H9 (cell line): ENCODE data around the gene RABGAP1L. TPM values are rescaled to one million over a fixed set of nuclear protein-coding genes. Genes with fewer than 3 reads are reported as not detected.
"Not testable (repeated sequence)": the region's sequence is repeated elsewhere in the genome, so short reads cannot be mapped to it uniquely, and the experiment has no call there.

ENCODE experiments used
- DNase-seq: peaks from one replicate; pipeline ENCODE4 v3.0.0-alpha.2; 2017
- H2AFZ ChIP-seq: one replicate; pipeline ENCODE4 v1.6.1; 2013; ENCODE audit warnings: mild to moderate bottlenecking, low read length, control low read depth, moderate library complexity
- H2AK5ac ChIP-seq: 2 replicates; pipeline ENCODE4 v1.6.1; 2013; ENCODE audit warnings: low read length, control low read depth, mixed read lengths; ENCODE audit not compliant: insufficient read length
- H2BK120ac ChIP-seq: one replicate; pipeline ENCODE4 v1.6.1; 2013; ENCODE audit warnings: low read depth, mild to moderate bottlenecking, low read length, control low read depth, inconsistent platforms; ENCODE audit not compliant: poor library complexity, severe bottlenecking
- H2BK12ac ChIP-seq: 2 replicates; pipeline ENCODE4 v1.6.1; 2013; ENCODE audit warnings: low read length, control low read depth, mixed read lengths, low read depth; ENCODE audit not compliant: insufficient read length
- H2BK15ac ChIP-seq: 2 replicates; pipeline ENCODE4 v1.6.1; 2013; ENCODE audit warnings: low read depth, low read length, control low read depth
- H2BK20ac ChIP-seq: one replicate; pipeline ENCODE4 v1.6.1; 2013; ENCODE audit warnings: low read depth, mild to moderate bottlenecking, low read length, control low read depth, inconsistent platforms; ENCODE audit not compliant: poor library complexity, severe bottlenecking
- H2BK5ac ChIP-seq: 2 replicates; pipeline ENCODE4 v1.6.1; 2013; ENCODE audit warnings: low read length, control low read depth, mixed read lengths; ENCODE audit not compliant: insufficient read length
- H3K14ac ChIP-seq: 2 replicates; pipeline ENCODE4 v1.6.1; 2013; ENCODE audit warnings: low read length, control low read depth; ENCODE audit not compliant: insufficient read depth
- H3K18ac ChIP-seq: 2 replicates; pipeline ENCODE4 v1.6.1; 2013; ENCODE audit warnings: low read depth, mild to moderate bottlenecking, mixed read lengths, low read length, control low read depth; ENCODE audit not compliant: insufficient read length
- H3K23ac ChIP-seq: 2 replicates; pipeline ENCODE4 v1.6.1; 2013; ENCODE audit warnings: low read length, control low read depth, mixed read lengths, low read depth; ENCODE audit not compliant: insufficient read length
- H3K23me2 ChIP-seq: 2 replicates; pipeline ENCODE4 v1.6.1; 2013; ENCODE audit warnings: low read depth, mild to moderate bottlenecking, mixed read lengths, low read length, control low read depth; ENCODE audit not compliant: insufficient read length, poor library complexity, severe bottlenecking
- H3K27ac ChIP-seq: 2 replicates; pipeline ENCODE4 v1.5.1; 2013; ENCODE audit warnings: low read length, control low read depth, mixed read lengths, low read depth; ENCODE audit not compliant: insufficient read length
- H3K27me3 ChIP-seq: 2 replicates; pipeline ENCODE4 v1.6.1; 2013; ENCODE audit warnings: low read length, control low read depth, inconsistent platforms; ENCODE audit not compliant: insufficient read depth
- H3K4ac ChIP-seq: 2 replicates; pipeline ENCODE4 v1.6.1; 2013; ENCODE audit warnings: low read depth, mild to moderate bottlenecking, control low read depth, inconsistent platforms, low read length, moderate library complexity
- H3K4me1 ChIP-seq: 2 replicates; pipeline ENCODE4 v1.6.1; 2013; ENCODE audit warnings: low read length, control low read depth, inconsistent platforms; ENCODE audit not compliant: insufficient read depth
- H3K4me2 ChIP-seq: 2 replicates; pipeline ENCODE4 v1.6.1; 2013; ENCODE audit warnings: low read length, control low read depth, mixed read lengths; ENCODE audit not compliant: insufficient read length, insufficient read depth
- H3K56ac ChIP-seq: 2 replicates; pipeline ENCODE4 v1.6.1; 2013; ENCODE audit warnings: low read depth, mild to moderate bottlenecking, mixed read lengths, low read length, control low read depth; ENCODE audit not compliant: insufficient read length
- H3K79me1 ChIP-seq: 2 replicates; pipeline ENCODE4 v1.6.1; 2013; ENCODE audit warnings: low read depth, mild to moderate bottlenecking, moderate library complexity, low read length, control low read depth, inconsistent platforms; ENCODE audit not compliant: insufficient read depth, poor library complexity, severe bottlenecking
- H3K79me2 ChIP-seq: 2 replicates; pipeline ENCODE4 v1.6.1; 2013; ENCODE audit warnings: low read length, control low read depth, inconsistent platforms; ENCODE audit not compliant: insufficient read depth
- H3K9ac ChIP-seq: 2 replicates; pipeline ENCODE4 v1.6.1; 2013; ENCODE audit warnings: low read length, control low read depth, mixed read lengths; ENCODE audit not compliant: insufficient read length; ENCODE audit errors: extremely low read depth
- H3K9me3 ChIP-seq: one replicate; pipeline ENCODE4 v1.6.1; 2013; ENCODE audit warnings: low read depth, low read length, inconsistent platforms; ENCODE audit not compliant: control insufficient read depth
- H3T11ph ChIP-seq: one replicate; pipeline ENCODE4 v1.6.1; 2013; ENCODE audit warnings: mild to moderate bottlenecking, low read length, control low read depth, inconsistent platforms
- H4K20me1 ChIP-seq: one replicate; pipeline ENCODE4 v1.6.1; 2013; ENCODE audit not compliant: control insufficient read depth, insufficient read length, insufficient read depth
- H4K5ac ChIP-seq: 2 replicates; pipeline ENCODE4 v1.6.1; 2013; ENCODE audit warnings: low read depth, mild to moderate bottlenecking, mixed read lengths, low read length, control low read depth; ENCODE audit not compliant: insufficient read length
- H4K8ac ChIP-seq: replicated peaks from 2 replicates; pipeline ENCODE4 v1.6.1; 2013; ENCODE audit warnings: low read length, control low read depth, mixed read lengths, low read depth; ENCODE audit not compliant: insufficient read length
- H4K91ac ChIP-seq: 2 replicates; pipeline ENCODE4 v1.6.1; 2013; ENCODE audit warnings: low read depth, mild to moderate bottlenecking, moderate library complexity, mixed read lengths, low read length, control low read depth; ENCODE audit not compliant: insufficient read length
- H3K27ac Mint-ChIP-seq, 3 experiments: 2 replicates in 2 of 3; 3 replicates in 1 of 3; pipeline ENCODE4 v1.8.0; 2020 to 2021; ENCODE audit warnings: mixed read lengths in 3 of 3, mild to moderate bottlenecking in 1 of 3, moderate library complexity in 1 of 3
- H3K27me3 Mint-ChIP-seq: 2 replicates; pipeline ENCODE4 v1.8.0; 2021; ENCODE audit warnings: low read depth, mild to moderate bottlenecking, moderate library complexity, mixed read lengths
- H3K36me3 Mint-ChIP-seq, 3 experiments: 2 replicates in 2 of 3; 3 replicates in 1 of 3; pipeline ENCODE4 v1.8.0; 2020 to 2021; ENCODE audit warnings: low read depth in 3 of 3, mixed read lengths in 3 of 3; ENCODE audit not compliant: insufficient read depth in 1 of 3
- H3K4me1 Mint-ChIP-seq, 2 experiments: 2 replicates each; pipeline ENCODE4 v1.8.0; 2020; ENCODE audit warnings: mixed read lengths in 2 of 2
- H3K4me3 Mint-ChIP-seq, 2 experiments: 2 replicates in 1 of 2; 3 replicates in 1 of 2; pipeline ENCODE4 v1.8.0; 2020 to 2021; ENCODE audit warnings: mild to moderate bottlenecking in 2 of 2, mixed read lengths in 2 of 2, moderate library complexity in 1 of 2
- H3K9me3 Mint-ChIP-seq, 2 experiments: 2 replicates in 1 of 2; 3 replicates in 1 of 2; pipeline ENCODE4 v1.8.0; 2020; ENCODE audit warnings: mild to moderate bottlenecking in 2 of 2, mixed read lengths in 2 of 2, moderate library complexity in 1 of 2
- CTCF ChIP-seq: fragments of 200-600 bp; sonication (generic); conservative IDR thresholded peaks from 3 replicates; pipeline ENCODE4 v1.8.0; 2021; ENCODE audit warnings: antibody characterized with exemption, mild to moderate bottlenecking
- WGBS: extraction: QIAGEN DNeasy Blood & Tissue Kit; methylation state at CpG from one replicate; pipeline ENCODE4 v1.1.7; 2013; ENCODE audit warnings: missing lambda C conversion rate, low lambda C conversion rate, mixed read lengths; ENCODE audit not compliant: insufficient read length; ENCODE audit errors: extremely low coverage; 5-methylcytosine and 5-hydroxymethylcytosine counted together
- total RNA-seq: library from RNA; stranded (reverse); gene quantifications from 2 replicates; pipeline ENCODE4 v1.2.1, GENCODE V29; 2021

Gene RABGAP1L
- total RNA-seq, 1 experiment from 2014 or later: 147 TPM

GRCh38 chr1:174118751-174119150 is 40.6 kb upstream of the RABGAP1L start:
- H2BK5ac ChIP-seq: no peak overlapping the region
- no peak overlapping the region for H3K9ac ChIP-seq
- no peak overlapping the region for H3K23ac ChIP-seq
- H3K14ac ChIP-seq: no peak overlapping the region
- Mint-ChIP-seq H3K36me3 (no peaks in the 10 kb centered on the region; a peak in 1 of 7 replicates), H3K4me3 (no peak overlapping the region), H3K4me1 (peaks cover 0 to 2% of the 10 kb centered on the region in 2 experiments; a peak in 2 of 4 replicates), H3K9me3 (peaks cover 0 to 4% of the 10 kb centered on the region in 2 experiments; a peak in 3 of 5 replicates), H3K27me3 (no peaks in the 10 kb centered on the region; the same call in none of the 2 replicates), H3K27ac (no peak overlapping the region; a peak in 1 of 7 replicates)
- no peaks in the 10 kb centered on the region for H4K20me1 ChIP-seq
- no peaks in the 10 kb centered on the region for H3K79me2 ChIP-seq
- H3K23me2 ChIP-seq: no peaks in the 10 kb centered on the region
- H4K8ac ChIP-seq: no peak overlapping the region
- no peak overlapping the region for H3K4ac ChIP-seq
- H3K9me3 ChIP-seq: no peaks in the 10 kb centered on the region
- no peak overlapping the region for H2AK5ac ChIP-seq
- H3T11ph ChIP-seq: no peak overlapping the region
- H3K79me1 ChIP-seq: no peaks in the 10 kb centered on the region
- no peak overlapping the region for H2BK120ac ChIP-seq
- no peak overlapping the region for H4K5ac ChIP-seq
- H2BK12ac ChIP-seq: no peak overlapping the region
- no peak overlapping the region for H2BK15ac ChIP-seq
- no peak overlapping the region for H2AFZ ChIP-seq
- H2BK20ac ChIP-seq: no peak overlapping the region
- no peak for TF ChIP-seq CTCF
- H3K56ac ChIP-seq: no peak overlapping the region
- no peak overlapping the region for H4K91ac ChIP-seq
- H3K4me1 ChIP-seq: no peaks in the 10 kb centered on the region
- H3K18ac ChIP-seq: no peak overlapping the region
- no peaks in the 10 kb centered on the region for H3K27me3 ChIP-seq
- H3K27ac ChIP-seq: no peak overlapping the region
- H3K4me2 ChIP-seq: no peak overlapping the region
- no peak for DNase-seq

- not testable (repeated sequence) for H3K4me3 Mint-ChIP-seq
Observed at GRCh38 chr1:174122318-174122717, 37.0 kb upstream of the RABGAP1L start.

More at GRCh38 chr1:174122318-174122717, 37.0 kb upstream of the RABGAP1L start:
- H3K27me3 ChIP-seq, H3K56ac ChIP-seq, H3K79me2 ChIP-seq, H3K18ac ChIP-seq, H2BK120ac ChIP-seq, H2BK20ac ChIP-seq, H2BK12ac ChIP-seq, H3K4ac ChIP-seq, H3K27me3 Mint-ChIP-seq, H3K27ac Mint-ChIP-seq, H4K20me1 ChIP-seq, H3K4me1 ChIP-seq, H3K23me2 ChIP-seq, H3K79me1 ChIP-seq, H3K27ac ChIP-seq, H3K9me3 ChIP-seq, H2BK15ac ChIP-seq, H2BK5ac ChIP-seq, H3T11ph ChIP-seq, H3K14ac ChIP-seq, H3K23ac ChIP-seq, H4K5ac ChIP-seq, H3K4me1 Mint-ChIP-seq, DNase-seq, H3K9ac ChIP-seq, H4K8ac ChIP-seq, H2AK5ac ChIP-seq, H4K91ac ChIP-seq, H2AFZ ChIP-seq, H3K4me2 ChIP-seq: not testable (repeated sequence)
- no CpG with 5 or more reads among the region's 1 CpG for WGBS
- H3K9me3 Mint-ChIP-seq: peaks cover 8 to 18% of the 10 kb centered on the region in 2 experiments; a peak in 4 of 5 replicates
- peaks cover 2 to 15% (median 7%) of the 10 kb centered on the region in 3 experiments; a peak in 5 of 7 replicates for H3K36me3 Mint-ChIP-seq
